Smooth muscle cell (in vitro differentiated cells): ENCODE measurements around the gene PTGFR. TPM values are rescaled to one million over a fixed set of nuclear protein-coding genes. Genes with fewer than 3 reads are reported as not detected.

Experiments
- DNase-seq: peaks from one replicate; lab custom pipeline; 2025; ENCODE audit not compliant: unreplicated experiment; lab: John Stamatoyannopoulos, UW
- H2AFZ ChIP-seq: fragments of 200-600 bp; sonication (generic); 2 replicates; pipeline ENCODE4 v1.6.0; 2016; ENCODE audit warnings: antibody characterized with exemption, low read depth, mild to moderate bottlenecking
- H3F3A ChIP-seq: fragments of 200-600 bp; sonication (generic); 2 replicates; pipeline ENCODE4 v1.6.0; 2017; ENCODE audit warnings: antibody characterized with exemption, low read depth
- H3K27ac ChIP-seq: fragments of 200-600 bp; sonication (generic); 2 replicates; pipeline ENCODE4 v1.5.1; 2016; ENCODE audit warnings: low read depth, mild to moderate bottlenecking
- H3K27me3 ChIP-seq: fragments of 200-600 bp; sonication (generic); 2 replicates; pipeline ENCODE4 v1.6.1; 2016; ENCODE audit warnings: low read depth, mild to moderate bottlenecking
- H3K36me3 ChIP-seq: fragments of 200-600 bp; sonication (generic); 2 replicates; pipeline ENCODE4 v1.5.1; 2016; ENCODE audit warnings: low read depth
- H3K4me1 ChIP-seq: fragments of 200-600 bp; sonication (generic); 2 replicates; pipeline ENCODE4 v1.5.1; 2016; ENCODE audit warnings: low read depth
- H3K4me2 ChIP-seq: fragments of 200-600 bp; sonication (generic); 2 replicates; pipeline ENCODE4 v1.6.0; 2016; ENCODE audit warnings: mild to moderate bottlenecking
- H3K4me3 ChIP-seq: fragments of 200-600 bp; sonication (generic); 2 replicates; pipeline ENCODE4 v1.5.1; 2016; ENCODE audit warnings: mild to moderate bottlenecking
- H3K79me2 ChIP-seq: fragments of 200-600 bp; sonication (generic); 2 replicates; pipeline ENCODE4 v1.6.0; 2016; ENCODE audit warnings: low read depth, mild to moderate bottlenecking
- H3K9ac ChIP-seq: fragments of 200-600 bp; sonication (generic); 2 replicates; pipeline ENCODE4 v1.6.0; 2016; ENCODE audit warnings: low read depth
- H3K9me3 ChIP-seq: fragments of 200-600 bp; sonication (generic); replicated peaks from 2 replicates; pipeline ENCODE4 v1.5.1; 2016; ENCODE audit warnings: low read depth
- H4K20me1 ChIP-seq: fragments of 200-600 bp; sonication (generic); 2 replicates; pipeline ENCODE4 v1.6.0; 2016; ENCODE audit warnings: low read depth
- CTCF ChIP-seq: fragments of 200-600 bp; sonication (generic); IDR thresholded peaks from 2 replicates; pipeline ENCODE4 v1.5.1; 2017; ENCODE audit warnings: borderline replicate concordance, mild to moderate bottlenecking, antibody characterized with exemption; ENCODE audit not compliant: insufficient read depth, poor library complexity, severe bottlenecking
- WGBS: methylation state at CpG from one replicate; pipeline ENCODE4 v1.1.7; 2016; ENCODE audit warnings: low lambda C conversion rate; 5-methylcytosine and 5-hydroxymethylcytosine counted together
- polyA plus RNA-seq: library from polyadenylated mRNA; unstranded; fragments of >200 nt; fragmentation: Nextera tagmentation; extraction: Ambion mirVana; gene quantifications from 2 replicates; pipeline ENCODE4 v1.2.1, GENCODE V29; 2016
- total RNA-seq: library from RNA; depleted of rRNA; stranded (reverse); fragments of >200 nt; gene quantifications from 2 replicates; pipeline ENCODE4 v1.2.3, GENCODE V29; 2014

PTGFR gene
- total and polyA plus RNA-seq, 2 experiments from 2014 or later, result 3.0 to 6.8 TPM

GRCh38 chr1:78543941-78544643, 53.3 kb downstream of the PTGFR start:
- no peak overlapping the region for H2AFZ ChIP-seq
- H3K9me3 ChIP-seq, result no peaks in the 10 kb centered on the region
- no peaks in the 10 kb centered on the region for H3K36me3 ChIP-seq
- H3K9ac ChIP-seq, result no peak overlapping the region
- no peak for TF ChIP-seq CTCF
- no peaks in the 10 kb centered on the region for H4K20me1 ChIP-seq
- H3F3A ChIP-seq, result no peaks in the 10 kb centered on the region
- H3K4me3 ChIP-seq, result no peak overlapping the region
- H3K4me2 ChIP-seq, result no peak overlapping the region
- 80% methylated on average over 3 of the region's 3 CpGs for WGBS
- DNase-seq, result no peak
- H3K27ac ChIP-seq, result no peak overlapping the region
- H3K4me1 ChIP-seq, result no peaks in the 10 kb centered on the region
- H3K27me3 ChIP-seq, result no peaks in the 10 kb centered on the region
- H3K79me2 ChIP-seq, result no peaks in the 10 kb centered on the region

GRCh38 chr1:78547081-78547480, 56.3 kb downstream of the PTGFR start:
- Histone ChIP-seq H3K79me2 (no peaks in the 10 kb centered on the region), H3K4me3 (no peak overlapping the region), H3K27me3 (no peaks in the 10 kb centered on the region), H3K9ac (no peak overlapping the region), H3K4me2 (no peak overlapping the region), H3F3A (no peaks in the 10 kb centered on the region), H3K4me1 (no peaks in the 10 kb centered on the region), H3K27ac (no peak overlapping the region), H2AFZ (no peak overlapping the region), H4K20me1 (no peaks in the 10 kb centered on the region), H3K9me3 (no peaks in the 10 kb centered on the region), H3K36me3 (no peaks in the 10 kb centered on the region)
- WGBS, result 64% methylated on average over 1 of the region's 1 CpG
- TF ChIP-seq CTCF, result no peak
- no peak for DNase-seq

- Histone ChIP-seq H3K9me3 (no peaks in the 10 kb centered on the region), H3K9ac (no peak overlapping the region), H3K36me3 (no peaks in the 10 kb centered on the region), H3K4me2 (no peak overlapping the region), H3K27ac (no peak overlapping the region), H3K79me2 (no peaks in the 10 kb centered on the region), H2AFZ (no peak overlapping the region), H4K20me1 (no peaks in the 10 kb centered on the region), H3K4me3 (no peak overlapping the region), H3K4me1 (no peaks in the 10 kb centered on the region), H3K27me3 (no peaks in the 10 kb centered on the region), H3F3A (no peaks in the 10 kb centered on the region)
- DNase-seq, result no peak
- WGBS, result 77% methylated on average over 3 of the region's 3 CpGs
- no peak for TF ChIP-seq CTCF
Measured at GRCh38 chr1:78549331-78549730, 58.6 kb downstream of the PTGFR start.

GRCh38 chr1:78549891-78550290, 59.1 kb downstream of the PTGFR start:
- Histone ChIP-seq H3K36me3 (no peaks in the 10 kb centered on the region), H3K9me3 (no peaks in the 10 kb centered on the region), H2AFZ (no peak overlapping the region), H3K9ac (no peak overlapping the region), H3K4me3 (no peak overlapping the region), H4K20me1 (no peaks in the 10 kb centered on the region), H3F3A (no peaks in the 10 kb centered on the region), H3K79me2 (no peaks in the 10 kb centered on the region), H3K4me2 (no peak overlapping the region), H3K27ac (no peak overlapping the region), H3K27me3 (no peaks in the 10 kb centered on the region), H3K4me1 (no peaks in the 10 kb centered on the region)
- no peak for DNase-seq
- no peak for TF ChIP-seq CTCF
- WGBS, result 73% methylated on average over 3 of the region's 3 CpGs
